Left cardiac atrium (tissue), 4 donors: Measurements from ENCODE around the gene ABCC4. TPM values are rescaled to one million over a fixed set of nuclear protein-coding genes. Genes with fewer than 3 reads are reported as not detected.

Experiments
- ATAC-seq, 2 donors: fragments of 200-7000 bp; cut with Tn5 transposase; one replicate each; pipeline ENCODE4 v1.9.1; 2020; ENCODE audit warnings: mild to moderate bottlenecking in 2 of 2, moderate library complexity in 2 of 2
- DNase-seq: peaks from one replicate; pipeline ENCODE4 v3.0.0-alpha.2; 2020
- intact Hi-C, 2 donors: fragments of 100-400 bp; cut with DNase I; formaldehyde crosslinking; loops; one replicate each; pipeline versions ENCODE4 v1.14.1 to v1.15.1; 2022 to 2023
- total RNA-seq, 2 donors: library from RNA; stranded (reverse); fragmentation: NEBNext Ultra II Directional; extraction: Animal tissue kit (Norgen Biotek cat#: 25700); gene quantifications; one replicate each; pipeline ENCODE4 v1.2.1, GENCODE V29; 2021
- donor health status: DM: no; HTN: yes; CAD: no.
- donor health status: DM: no; HTN: yes; CAD: no; lungs with severe emphysema.
- donor health status: DM: yes; HTN: yes; CAD: no.
- donor health status: Dilated cardiomyopathy.

The ABCC4 gene
- total RNA-seq, 2 donors from 2014 or later = 4.4 to 8.6 TPM

GRCh38 chr13:95241321-95241720, 59.9 kb downstream of the ABCC4 start:
- ATAC-seq (no peak), DNase-seq (no peak)
- intact Hi-C loops = no loop called here

GRCh38 chr13:95239283-95239682, 62.0 kb downstream of the ABCC4 start:
- DNase-seq (no peak), ATAC-seq (no peak)
- intact Hi-C loops = no loop called here

GRCh38 chr13:95237310-95237870, 63.9 kb downstream of the ABCC4 start:
- no peak for DNase-seq
- no peak for ATAC-seq
- intact Hi-C loops = no loop called here

GRCh38 chr13:95236774-95237173, 64.5 kb downstream of the ABCC4 start:
- no peak for ATAC-seq
- intact Hi-C loops = no loop called here

DNA sequence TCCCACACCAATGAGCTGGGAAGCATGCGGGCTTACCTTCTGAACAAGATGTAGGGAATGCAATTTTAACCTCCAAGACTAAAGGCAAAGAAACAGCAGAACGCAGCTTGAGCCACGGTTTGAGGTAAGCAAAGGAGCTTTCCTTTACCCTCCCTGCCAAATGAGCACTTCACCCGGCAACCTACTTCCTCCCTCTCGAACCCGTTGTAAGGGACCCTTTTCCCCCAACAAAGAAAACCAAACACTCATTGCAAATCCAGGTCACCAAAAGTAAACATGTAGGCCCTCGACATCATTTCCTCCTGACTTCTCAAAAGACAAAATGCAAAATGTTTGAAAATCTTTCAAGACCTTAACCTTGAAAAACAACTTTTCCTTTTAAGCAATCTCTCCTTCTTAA, 65.3 kb downstream of the ABCC4 start:
- DNase-seq = no peak
- intact Hi-C loops = no loop called here
- no peak for ATAC-seq

More at GRCh38 chr13:95236774-95237173, 64.5 kb downstream of the ABCC4 start:
- DNase-seq = no peak

GRCh38 chr13:95235199-95235756, 66.0 kb downstream of the ABCC4 start:
- intact Hi-C loops = no loop called here
- no peak for ATAC-seq
- no peak for DNase-seq

- ATAC-seq = no peak
- no peak for DNase-seq
- intact Hi-C loops = no loop called here
These were observed 67.0 kb downstream of the ABCC4 start for GRCh38 chr13:95234242-95234641.

- intact Hi-C loops = no loop called here
- DNase-seq (no peak), ATAC-seq (no peak)
These were observed 68.1 kb downstream of the ABCC4 start for GRCh38 chr13:95233026-95233635.

DNA sequence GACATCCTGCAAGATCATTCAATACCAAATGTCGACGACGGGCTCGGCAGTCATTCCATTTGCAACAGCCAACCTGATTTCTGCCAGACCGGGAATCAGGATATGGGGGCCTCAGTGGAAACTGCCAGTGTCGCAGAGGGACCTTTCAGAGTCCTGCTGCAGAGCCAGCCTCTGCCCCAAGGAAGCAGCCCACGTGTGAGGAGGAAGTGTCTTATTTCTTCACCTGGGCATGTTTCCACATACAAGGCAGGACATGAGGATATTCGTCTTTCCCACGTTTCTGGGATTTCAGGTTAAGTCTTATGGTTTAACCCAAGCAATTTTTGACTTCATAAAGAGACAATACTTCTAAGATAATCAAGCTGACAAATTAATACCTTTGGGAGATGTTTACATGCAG, 69.9 kb downstream of the ABCC4 start:
- intact Hi-C loops = no loop called here
- ATAC-seq = no peak
- DNase-seq = no peak

DNA sequence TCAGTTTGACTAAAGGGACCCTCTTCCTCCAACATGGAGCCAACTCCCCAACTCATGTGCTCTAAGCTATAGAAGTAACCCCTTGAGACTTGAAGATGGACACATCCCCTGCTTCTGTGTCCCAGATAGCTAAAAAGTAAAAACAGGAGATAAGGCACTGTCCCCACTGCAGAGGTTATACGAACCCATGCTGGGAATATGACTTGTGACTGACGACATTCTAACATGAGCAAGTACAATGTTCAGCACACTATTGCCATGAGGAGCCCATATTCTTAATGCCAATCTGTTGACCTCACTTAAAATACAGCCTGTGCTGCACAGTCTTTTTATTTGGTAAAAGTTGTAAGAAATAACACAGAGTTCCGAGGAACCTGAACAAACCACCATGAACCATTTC, 71.4 kb downstream of the ABCC4 start:
- intact Hi-C loops = no loop called here
- no peak for ATAC-seq
- DNase-seq = no peak

DNA sequence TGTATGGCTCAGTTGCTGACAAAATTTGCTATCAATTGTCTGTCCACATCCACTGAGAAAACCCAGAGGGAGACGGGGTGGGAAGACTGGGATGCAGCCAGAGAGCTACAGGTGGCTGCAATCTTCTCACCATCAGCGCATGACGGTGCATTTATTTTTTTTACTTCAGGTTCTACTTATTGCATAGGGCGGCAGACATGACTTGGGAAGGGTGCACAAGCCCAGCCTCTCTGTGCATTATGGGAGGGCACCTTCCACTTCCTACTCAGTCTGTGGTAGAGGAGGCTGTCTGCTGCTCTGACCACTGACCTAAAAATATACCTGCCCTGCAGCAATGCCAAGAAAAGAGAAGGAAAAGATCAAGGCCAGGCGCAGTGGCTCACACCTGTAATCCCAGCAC, 73.1 kb downstream of the ABCC4 start:
- no peak for DNase-seq
- no peak for ATAC-seq
- intact Hi-C loops = no loop called here

GRCh38 chr13:95226932-95227695, 74.1 kb downstream of the ABCC4 start:
- no peak for DNase-seq
- ATAC-seq = peak; percentile 57 to 59
- intact Hi-C loops = no loop called here

GRCh38 chr13:95226476-95226875, 74.8 kb downstream of the ABCC4 start:
- DNase-seq (no peak), ATAC-seq (no peak)
- intact Hi-C loops = no loop called here

DNA sequence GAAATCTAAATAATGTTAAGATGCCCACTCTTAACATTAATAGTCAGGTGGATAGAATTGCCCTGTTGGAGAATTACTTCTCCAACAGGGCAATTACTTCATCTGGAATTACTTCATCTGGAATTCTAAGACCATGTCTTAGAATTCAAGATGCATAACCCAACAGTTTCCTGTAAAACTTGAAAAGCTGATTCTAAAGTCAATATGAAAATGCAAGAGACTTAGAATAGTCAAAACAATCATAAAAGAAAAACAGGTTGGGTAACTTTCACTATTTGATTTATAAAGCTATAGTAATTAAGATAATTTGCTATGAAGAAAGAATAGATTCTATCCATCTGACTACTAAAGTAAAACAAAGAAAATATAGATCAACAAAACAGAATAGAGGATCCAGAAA, 75.2 kb downstream of the ABCC4 start:
- ATAC-seq (no peak), DNase-seq (no peak)
- intact Hi-C loops = no loop called here

DNA sequence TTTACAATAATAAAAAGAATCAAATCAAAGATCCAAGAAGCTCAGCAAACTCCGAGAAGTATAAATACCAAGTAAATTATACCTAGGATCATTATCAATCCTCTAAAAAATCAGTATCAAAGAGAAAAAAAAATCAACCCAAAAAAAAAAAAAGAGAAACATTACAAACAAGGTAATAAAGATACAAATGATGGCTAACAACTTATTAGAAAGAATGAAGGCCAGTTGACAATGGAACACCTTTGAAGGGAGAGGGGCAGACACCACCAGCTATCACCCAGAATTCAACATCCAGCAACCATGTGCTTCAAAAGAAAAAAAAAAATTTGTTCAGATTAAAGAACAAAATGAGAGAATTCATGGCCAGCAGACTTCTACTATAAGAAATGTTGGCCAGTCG, 77.2 kb downstream of the ABCC4 start:
- ATAC-seq = no peak
- intact Hi-C loops = no loop called here
- no peak for DNase-seq

DNA sequence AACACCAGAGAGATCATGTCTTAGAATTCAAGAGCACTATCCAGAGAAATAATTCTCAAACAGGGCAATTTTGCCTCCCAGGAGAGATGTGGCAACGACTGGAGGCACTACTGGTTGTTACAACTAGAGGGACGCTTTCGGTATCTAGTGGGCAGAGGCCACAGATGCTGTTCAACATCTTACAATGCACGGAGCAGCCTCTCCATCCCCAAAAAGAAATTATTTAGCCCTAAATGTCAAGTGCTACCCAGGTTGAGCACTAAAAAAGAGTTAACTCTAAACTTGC, 78.6 kb downstream of the ABCC4 start:
- intact Hi-C loops = no loop called here
- no peak for DNase-seq
- no peak for ATAC-seq

DNA sequence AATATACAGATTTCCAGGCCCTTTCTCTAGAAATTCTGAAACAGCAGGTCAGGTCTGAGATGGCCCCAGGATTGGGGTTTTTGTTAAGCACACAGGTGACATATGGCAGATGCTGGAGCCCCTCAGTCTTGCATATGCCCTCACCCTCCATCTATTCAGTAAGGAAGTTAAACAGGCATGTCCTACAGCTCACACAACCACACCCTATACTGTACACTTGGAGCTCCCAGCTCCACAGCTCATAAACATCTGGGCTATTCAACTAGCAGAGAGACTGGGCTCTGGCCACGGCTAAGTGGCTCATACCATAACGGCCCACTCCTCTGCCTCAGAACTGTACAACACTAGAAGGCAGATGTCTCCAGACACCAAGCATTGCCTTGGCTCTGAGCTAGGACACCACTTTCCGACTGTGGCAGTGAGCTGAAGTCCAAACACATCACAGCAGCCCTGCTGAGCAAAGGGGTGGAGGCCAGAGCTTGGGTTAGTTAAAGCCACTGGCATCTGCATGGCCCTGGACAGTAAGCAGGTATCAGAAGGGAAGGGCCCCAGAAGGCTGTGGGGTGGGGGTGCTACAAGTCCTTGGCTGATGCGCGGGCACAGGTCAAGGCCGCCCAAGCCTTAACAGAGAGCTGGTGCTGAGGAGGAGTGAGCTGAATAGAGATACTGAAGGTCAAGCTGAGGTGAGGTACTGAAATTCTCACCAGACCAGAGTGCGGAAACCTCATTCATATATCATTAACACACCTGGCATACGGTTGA, 79.1 kb downstream of the ABCC4 start:
- intact Hi-C loops = no loop called here
- ATAC-seq (no peak), DNase-seq (no peak)

DNA sequence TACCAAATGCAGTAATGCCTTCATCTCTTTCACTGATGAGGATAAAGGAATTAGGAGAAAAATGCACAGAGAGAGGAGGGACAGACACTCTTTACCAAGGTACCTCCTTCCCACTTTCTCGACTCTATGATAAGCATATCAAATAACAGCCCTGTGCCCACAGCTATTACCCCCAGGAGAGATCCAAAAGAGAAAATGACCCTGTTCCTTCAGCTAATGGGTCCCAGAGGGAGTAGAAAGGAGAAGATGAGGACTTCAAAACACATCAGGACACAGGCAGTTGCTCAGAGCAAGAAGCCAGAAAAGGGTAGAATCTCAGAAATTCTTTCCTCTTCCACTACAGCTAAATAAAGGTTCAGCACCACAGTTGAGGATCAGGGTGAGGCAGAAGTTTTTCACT, 80.6 kb downstream of the ABCC4 start:
- intact Hi-C loops = no loop called here
- DNase-seq (no peak), ATAC-seq (no peak)

DNA sequence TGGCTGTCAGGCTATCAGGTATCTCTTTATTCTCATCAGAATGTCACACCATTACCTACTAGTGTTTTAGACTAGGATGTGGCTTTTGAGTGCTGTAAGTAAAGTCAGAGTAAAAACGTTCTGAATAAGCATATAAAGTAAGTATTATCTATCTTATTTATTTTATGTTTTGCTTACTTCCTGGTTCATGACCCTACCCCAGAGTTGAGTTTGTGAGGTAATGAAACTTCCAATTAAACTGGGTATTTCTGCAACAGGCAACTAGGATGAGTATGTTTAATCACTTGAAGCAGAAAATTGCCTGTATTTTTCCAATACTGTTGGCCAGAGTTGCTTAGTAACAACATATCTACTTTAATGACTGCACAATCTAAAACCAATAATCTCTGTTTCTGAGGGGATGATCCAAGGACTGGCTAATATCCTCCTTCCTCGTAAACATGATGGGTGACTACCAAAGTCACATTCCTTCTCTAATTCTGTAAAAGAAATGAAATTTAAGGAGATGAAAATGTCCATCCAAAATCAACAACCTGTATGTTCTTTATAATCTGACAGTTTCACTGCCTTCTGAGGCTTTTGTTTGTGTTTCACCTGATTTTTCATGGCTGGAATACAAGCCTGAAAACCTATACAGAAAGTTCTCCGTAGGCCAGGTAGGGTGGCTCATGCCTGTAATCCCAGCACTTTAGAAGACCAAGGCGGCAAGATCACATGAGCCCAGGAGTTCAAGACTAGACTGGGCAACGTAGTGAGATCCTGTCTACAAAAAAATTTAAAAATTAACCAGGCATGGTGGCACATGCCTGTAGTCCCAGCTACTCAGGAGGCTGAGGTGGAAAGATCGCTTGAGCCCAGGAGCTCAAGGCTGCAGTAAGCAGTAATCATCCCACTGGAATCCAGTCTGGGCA, 83.1 kb downstream of the ABCC4 start:
- ATAC-seq = no peak
- intact Hi-C loops = no loop called here
- DNase-seq = no peak
